HG03280 (cell line): ENCODE data around the gene TSPAN32.

Experiments used
- ATAC-seq: cut with Tn5 transposase; IDR thresholded peaks from one replicate; pipeline ENCODE4 v1.9.1; 2021; ENCODE audit warnings: mild to moderate bottlenecking, moderate library complexity; ENCODE audit not compliant: unreplicated experiment

The TSPAN32 gene

GRCh38 chr11:2314136-2314524, 12.3 kb downstream of the TSPAN32 start:
- ATAC-seq: no peak

DNA sequence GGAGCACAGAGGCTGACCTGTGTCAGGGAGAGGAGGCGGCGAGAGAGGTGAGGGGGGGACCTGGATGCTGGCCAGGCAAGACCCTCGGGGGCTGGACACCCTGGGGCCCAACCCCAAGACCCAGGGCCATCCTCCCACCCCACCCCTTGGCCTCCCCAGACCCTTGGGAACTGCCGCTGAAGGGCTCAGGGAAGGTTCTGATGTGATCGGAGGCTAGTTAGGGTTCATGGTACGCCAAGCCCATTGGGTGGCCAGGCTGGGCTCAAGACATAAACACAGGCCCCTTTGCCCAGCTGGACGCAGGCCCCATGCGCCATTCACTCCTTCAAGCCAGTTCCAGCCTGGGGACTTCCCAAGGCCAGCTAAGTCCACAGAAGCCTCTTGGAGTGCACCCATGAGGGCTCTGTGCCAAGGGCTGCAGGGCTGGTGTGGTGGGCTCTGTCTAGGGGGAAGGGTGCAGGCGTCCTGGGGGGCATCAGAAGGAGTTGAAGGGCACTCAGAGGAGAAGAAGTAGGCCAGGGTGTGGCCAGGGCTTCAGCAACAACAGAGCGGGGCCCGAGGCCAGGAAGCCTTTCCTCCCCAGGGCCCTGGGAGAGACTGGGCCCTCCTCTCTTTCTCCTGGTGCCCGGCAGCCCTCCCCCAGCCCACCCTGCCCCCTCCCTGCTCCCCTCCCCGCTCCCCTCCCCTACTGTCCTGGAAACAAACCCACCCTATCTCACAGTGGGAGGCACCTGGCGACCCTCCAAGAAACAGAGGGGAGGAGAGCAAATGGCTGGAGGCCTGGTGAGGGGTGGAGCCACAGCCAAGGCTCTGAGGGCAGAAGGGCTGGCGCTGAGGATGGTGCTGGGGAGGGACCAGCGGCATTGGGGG, 12.9 kb downstream of the TSPAN32 start:
- ATAC-seq: no peak

- no peak for ATAC-seq
These were observed 13.8 kb downstream of the TSPAN32 start for GRCh38 chr11:2315395-2316168.

GRCh38 chr11:2316169-2316962, 14.6 kb downstream of the TSPAN32 start:
- ATAC-seq: no peak

- ATAC-seq: no peak
These were observed 15.1 kb downstream of the TSPAN32 start for GRCh38 chr11:2316963-2317244.

DNA sequence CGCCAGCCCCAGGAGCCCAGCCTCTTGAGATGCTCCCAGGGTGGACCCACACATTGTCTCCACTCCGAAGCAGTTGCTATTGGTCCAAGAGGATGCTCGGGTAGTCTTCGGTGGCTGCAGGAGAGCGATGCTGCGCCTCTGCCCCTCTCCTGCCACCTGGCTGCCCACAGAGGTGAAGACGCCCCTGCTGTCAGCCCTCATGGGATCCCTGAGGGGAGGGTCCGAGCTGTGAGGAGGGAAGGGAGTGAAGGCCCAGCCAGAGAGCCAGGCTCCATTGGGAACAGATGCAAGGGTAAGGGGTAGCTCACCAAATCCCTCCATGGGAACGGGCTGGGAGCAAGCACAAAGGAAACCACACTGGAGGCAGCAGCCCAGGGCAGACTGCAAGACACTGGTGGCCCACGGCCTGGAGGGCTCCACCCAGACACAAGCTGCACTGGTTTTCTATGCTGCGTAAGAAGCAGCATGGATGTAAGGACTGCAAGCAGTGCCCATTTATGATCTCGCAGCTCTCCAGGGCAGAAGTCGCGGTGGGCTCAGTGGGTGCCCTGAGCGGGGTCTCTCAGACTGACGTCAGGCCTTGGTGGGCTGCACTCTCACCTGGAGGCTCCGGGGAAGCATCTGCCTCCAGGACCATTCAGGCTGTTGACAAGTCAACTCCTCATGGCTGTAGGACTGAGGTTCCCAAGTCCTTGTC, 15.7 kb downstream of the TSPAN32 start:
- no peak for ATAC-seq

DNA sequence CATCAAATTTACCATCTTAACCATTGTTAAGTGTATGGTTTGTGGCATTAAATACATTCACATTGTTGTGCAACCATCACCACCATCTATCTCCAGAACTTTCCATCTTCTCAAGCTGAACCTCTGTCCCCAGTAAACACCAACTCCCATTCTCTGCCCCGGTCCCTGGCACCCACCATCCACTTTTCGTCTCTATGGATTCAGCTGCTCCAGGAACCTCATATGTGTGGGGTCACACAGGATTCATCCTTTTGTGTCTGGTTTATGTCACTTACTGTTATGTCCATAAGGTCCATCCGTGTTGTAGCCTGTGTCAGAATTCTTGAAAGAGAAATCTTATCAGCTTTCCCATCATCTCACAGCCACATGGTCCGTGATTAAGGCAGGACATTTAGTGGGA, 16.3 kb downstream of the TSPAN32 start:
- ATAC-seq: no peak

- ATAC-seq: no peak
These were observed 16.9 kb downstream of the TSPAN32 start for GRCh38 chr11:2318707-2319106.

GRCh38 chr11:2319791-2320472, 18.1 kb downstream of the TSPAN32 start:
- ATAC-seq: no peak

DNA sequence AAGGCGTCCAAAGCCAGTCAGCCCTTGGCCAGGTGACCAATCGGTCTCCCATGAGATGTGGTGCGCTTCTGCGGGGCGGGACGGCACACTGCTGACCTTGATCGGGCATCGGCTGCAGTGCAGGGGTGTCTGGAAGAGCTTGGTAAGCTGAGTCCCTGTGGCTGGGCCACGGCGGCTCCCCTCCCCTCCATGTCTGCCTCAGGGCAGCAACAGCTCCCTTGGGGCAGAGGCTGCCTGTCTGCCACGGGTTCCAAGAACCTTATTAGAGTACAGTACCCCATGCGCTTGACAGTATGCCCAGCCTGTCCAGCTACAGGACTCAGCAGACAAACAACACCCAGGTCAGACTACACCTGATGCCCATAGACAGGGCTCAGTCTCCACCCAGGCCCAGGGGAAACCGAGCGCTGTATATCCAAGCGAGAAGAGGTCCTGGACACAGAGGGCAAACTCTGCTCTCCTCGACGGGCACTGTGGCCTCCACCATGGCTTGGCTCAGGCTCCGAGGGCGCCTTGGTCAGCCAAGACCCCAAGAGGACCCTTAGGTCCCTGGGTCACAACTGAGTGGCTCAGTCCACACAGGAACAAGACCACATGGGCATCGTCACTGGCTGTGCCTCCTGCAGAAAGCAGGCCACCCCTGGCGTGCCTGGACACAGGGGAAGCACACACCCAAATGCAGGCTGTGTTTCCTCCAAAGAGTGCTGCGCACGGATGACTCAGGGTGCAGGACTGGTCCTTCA, 18.9 kb downstream of the TSPAN32 start:
- ATAC-seq: no peak

GRCh38 chr11:2321311-2321683, 19.5 kb downstream of the TSPAN32 start:
- no peak for ATAC-seq

GRCh38 chr11:2325123-2325522, 23.3 kb downstream of the TSPAN32 start:
- no peak for ATAC-seq

- no peak for ATAC-seq
These were observed 23.9 kb downstream of the TSPAN32 start for GRCh38 chr11:2325719-2326118.

- ATAC-seq: no peak
These were observed 25.2 kb downstream of the TSPAN32 start for GRCh38 chr11:2327032-2327431.

DNA sequence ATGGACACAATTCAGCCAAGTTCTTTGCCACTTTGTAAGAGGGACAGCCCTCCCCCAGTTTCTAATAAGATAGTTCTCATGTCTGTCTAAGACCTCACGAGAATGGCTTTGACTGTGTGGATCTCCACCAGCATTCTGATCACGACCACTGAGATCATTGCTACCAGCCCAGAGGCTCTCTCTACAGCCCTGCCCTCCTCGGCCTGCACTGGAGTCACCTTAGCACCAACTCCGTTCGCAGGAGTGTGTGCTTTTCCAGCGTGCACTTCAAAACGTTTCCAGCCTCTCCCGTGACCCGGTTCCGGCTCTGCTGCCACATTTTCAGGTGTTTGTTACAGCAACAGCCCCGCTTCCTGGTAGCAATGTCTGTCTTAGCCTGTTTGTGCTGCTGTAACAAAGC, 26.2 kb downstream of the TSPAN32 start:
- ATAC-seq: no peak

DNA sequence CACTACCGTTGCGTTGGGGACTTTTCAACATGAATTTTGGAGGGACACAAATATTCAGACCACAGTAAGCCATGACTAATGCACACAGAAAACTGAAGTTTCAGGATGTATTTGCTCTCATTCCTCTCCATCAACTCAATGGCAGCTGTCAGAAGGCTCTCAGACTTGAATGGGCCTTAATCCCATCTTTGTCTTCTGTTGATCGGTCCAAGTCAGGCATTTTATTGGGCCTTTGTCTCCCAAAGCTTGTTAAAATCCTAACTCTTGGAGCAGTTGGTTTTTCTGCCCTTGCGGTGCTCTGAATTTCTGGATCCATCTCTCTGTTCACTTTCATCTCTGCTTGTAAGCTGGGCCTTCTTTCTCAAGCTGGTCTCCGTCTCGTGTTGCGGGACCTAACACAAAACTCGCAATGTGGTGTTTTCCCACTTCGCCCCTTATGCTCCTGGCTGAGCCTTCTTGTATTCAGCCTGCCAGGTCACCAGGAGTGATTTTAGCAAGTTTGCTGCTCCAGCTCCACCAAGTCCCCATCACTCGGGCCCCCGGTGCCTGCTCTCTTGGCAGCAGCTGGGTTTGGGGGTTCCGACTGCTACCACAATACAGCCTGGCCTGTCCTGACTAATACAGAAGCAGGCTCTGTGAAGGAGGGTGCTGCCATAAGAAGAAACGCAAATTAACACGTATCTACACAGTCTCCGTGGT, 27.0 kb downstream of the TSPAN32 start:
- no peak for ATAC-seq

GRCh38 chr11:2329551-2329950, 27.7 kb downstream of the TSPAN32 start:
- ATAC-seq: no peak

- ATAC-seq: no peak
These were observed 28.9 kb downstream of the TSPAN32 start for GRCh38 chr11:2330696-2331095.

DNA sequence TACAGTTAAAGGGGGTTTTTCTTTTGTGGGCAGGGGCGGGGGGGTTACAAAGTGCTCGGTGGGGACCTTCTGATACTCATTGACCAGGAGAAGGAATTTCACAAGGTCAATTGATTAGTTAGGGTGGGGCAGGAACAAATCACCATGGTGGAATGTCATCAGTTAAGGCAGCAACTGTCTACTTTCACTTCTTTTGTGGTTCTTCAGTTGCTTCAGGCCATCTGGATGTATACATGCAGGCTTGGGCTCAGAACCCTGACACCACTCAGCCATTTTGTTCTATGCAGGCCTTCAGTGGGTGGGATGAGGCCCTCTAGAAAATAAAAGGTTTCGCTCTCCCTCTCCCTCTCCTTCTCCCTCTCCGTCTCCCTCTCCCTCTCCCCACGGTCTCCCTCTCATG, 29.6 kb downstream of the TSPAN32 start:
- no peak for ATAC-seq
